GM18498 (cell line): ENCODE measurements around the gene TSSC4.
A peak's percentile ranks its signal among the peaks of the same experiment; 100 is the strongest.

Source experiments
- ATAC-seq: cut with Tn5 transposase; IDR thresholded peaks from one replicate; pipeline ENCODE4 v1.9.1; 2021; ENCODE audit warnings: mild to moderate bottlenecking, moderate library complexity; ENCODE audit not compliant: unreplicated experiment

The TSSC4 gene

GRCh38 chr11:2368851-2369180, 31.7 kb upstream of the TSSC4 start:
- ATAC-seq: no peak

GRCh38 chr11:2369320-2369719, 31.2 kb upstream of the TSSC4 start:
- no peak for ATAC-seq

- no peak for ATAC-seq
Observed at GRCh38 chr11:2369896-2370295, 30.7 kb upstream of the TSSC4 start.

GRCh38 chr11:2374456-2375201, 25.9 kb upstream of the TSSC4 start:
- ATAC-seq: no peak

- no peak for ATAC-seq
Observed at GRCh38 chr11:2375341-2375853, 25.2 kb upstream of the TSSC4 start.

GRCh38 chr11:2375964-2376551, 24.5 kb upstream of the TSSC4 start:
- ATAC-seq: no peak

- ATAC-seq: peak; percentile 52
Observed at GRCh38 chr11:2376751-2377451, 23.6 kb upstream of the TSSC4 start, which contains the start of gene CD81. Gene CD81, plus strand, starts transcription at chr11:2377310. Its CDS starts 240 bp downstream, at chr11:2377550.

GRCh38 chr11:2377511-2378443, 22.8 kb upstream of the TSSC4 start:
- ATAC-seq: peak; percentile 32

GRCh38 chr11:2378527-2379210, 21.9 kb upstream of the TSSC4 start:
- ATAC-seq: no peak

- no peak for ATAC-seq
Observed at GRCh38 chr11:2379466-2380174, 20.9 kb upstream of the TSSC4 start.

- ATAC-seq: no peak
Observed at GRCh38 chr11:2380396-2380795, 20.2 kb upstream of the TSSC4 start.

GRCh38 chr11:2380807-2381350, 19.7 kb upstream of the TSSC4 start:
- no peak for ATAC-seq

- no peak for ATAC-seq
Observed at GRCh38 chr11:2381494-2382128, 18.9 kb upstream of the TSSC4 start.

- no peak for ATAC-seq
Observed at GRCh38 chr11:2382129-2382517, 18.4 kb upstream of the TSSC4 start.

- ATAC-seq: no peak
Observed at GRCh38 chr11:2382936-2383851, 17.4 kb upstream of the TSSC4 start.

- no peak for ATAC-seq
Observed at GRCh38 chr11:2383852-2384804, 16.4 kb upstream of the TSSC4 start.
